Urinary bladder (tissue), 4 donors: ENCODE data around the gene IQSEC1. TPM values are rescaled to one million over a fixed set of nuclear protein-coding genes. Genes with fewer than 3 reads are reported as not detected.

Experiments
- DNase-seq: peaks from one replicate; pipeline ENCODE4 v3.0.0-alpha.2; 2015; ENCODE audit errors: extremely low spot score
- H3K27ac ChIP-seq: one replicate; pipeline ENCODE4 v1.5.1; 2013; ENCODE audit warnings: low read depth, mild to moderate bottlenecking, moderate library complexity
- H3K36me3 ChIP-seq: one replicate; pipeline ENCODE4 v1.6.1; 2013; ENCODE audit warnings: mild to moderate bottlenecking, moderate library complexity; ENCODE audit not compliant: insufficient read depth
- H3K4me1 ChIP-seq: one replicate; pipeline ENCODE4 v1.6.1; 2013; ENCODE audit warnings: mild to moderate bottlenecking, moderate library complexity; ENCODE audit not compliant: insufficient read depth
- H3K4me3 ChIP-seq: one replicate; pipeline ENCODE4 v1.5.1; 2013; ENCODE audit warnings: low read depth, low read length
- WGBS: extraction: QIAGEN DNeasy Blood & Tissue Kit; methylation state at CpG from one replicate; pipeline ENCODE4 v1.1.7; 2013; 5-methylcytosine and 5-hydroxymethylcytosine counted together
- polyA plus RNA-seq: library from polyadenylated mRNA; stranded (reverse); fragments of 200-250 nt; gene quantifications from one replicate; pipeline ENCODE4 v1.2.3, GENCODE V29; 2013
- total RNA-seq: library from RNA; depleted of rRNA; stranded (reverse); fragments of >200 nt; gene quantifications from one replicate; pipeline ENCODE4 v1.2.3, GENCODE V29; 2014
- donor health status: healthy with polysubstance abuse.
- donor health status: healthy.

The IQSEC1 gene
- total and polyA plus RNA-seq, 2 donors, result 24.4 to 27.8 TPM

- Histone ChIP-seq H3K36me3 (peaks cover 3% of the 10 kb centered on the region), H3K27ac (no peak overlapping the region), H3K4me1 (peaks cover 4% of the 10 kb centered on the region), H3K4me3 (no peak overlapping the region)
- no peak for DNase-seq
- 91% methylated on average over 22 of the region's 22 CpGs for WGBS
These were observed 129.9 kb downstream of the IQSEC1 start for GRCh38 chr3:12943124-12944021.

- no peaks in the 10 kb centered on the region for H3K4me1 ChIP-seq
- WGBS, result 96% methylated on average over 26 of the region's 26 CpGs
- H3K4me3 ChIP-seq, result no peak overlapping the region
- peaks cover 3% of the 10 kb centered on the region for H3K36me3 ChIP-seq
- DNase-seq, result no peak
- no peak overlapping the region for H3K27ac ChIP-seq
These were observed 131.7 kb downstream of the IQSEC1 start for GRCh38 chr3:12941495-12942023.

- Histone ChIP-seq H3K4me3 (no peak overlapping the region), H3K36me3 (peaks cover 3% of the 10 kb centered on the region), H3K27ac (no peak overlapping the region), H3K4me1 (no peaks in the 10 kb centered on the region)
- WGBS, result 90% methylated on average over 6 of the region's 6 CpGs
- no peak for DNase-seq
These were observed 132.4 kb downstream of the IQSEC1 start for GRCh38 chr3:12940854-12941253.

GRCh38 chr3:12939137-12939536 lies 134.1 kb downstream of the IQSEC1 start:
- 82% methylated on average over 10 of the region's 10 CpGs for WGBS

GRCh38 chr3:12938258-12938711 lies 134.9 kb downstream of the IQSEC1 start:
- Histone ChIP-seq H3K4me1 (no peaks in the 10 kb centered on the region), H3K4me3 (no peak overlapping the region), H3K27ac (no peak overlapping the region), H3K36me3 (peaks cover 4% of the 10 kb centered on the region)
- peak; percentile 83 for DNase-seq
- 26% methylated on average over 10 of the region's 10 CpGs for WGBS

More at GRCh38 chr3:12939137-12939536, 134.1 kb downstream of the IQSEC1 start:
- DNase-seq, result no peak
- peak overlapping the region; percentile 3 for H3K27ac ChIP-seq
- no peak overlapping the region for H3K4me3 ChIP-seq
- peaks cover 4% of the 10 kb centered on the region for H3K36me3 ChIP-seq
- no peaks in the 10 kb centered on the region for H3K4me1 ChIP-seq

- no peaks in the 10 kb centered on the region for H3K4me1 ChIP-seq
- peaks cover 2% of the 10 kb centered on the region for H3K36me3 ChIP-seq
- H3K4me3 ChIP-seq, result no peak overlapping the region
- no peak overlapping the region for H3K27ac ChIP-seq
- no peak for DNase-seq
- 96% methylated on average over 67 of the region's 67 CpGs for WGBS
These were observed 137.1 kb downstream of the IQSEC1 start for GRCh38 chr3:12935861-12936830.

GRCh38 chr3:12935023-12935860 lies 138.0 kb downstream of the IQSEC1 start:
- Histone ChIP-seq H3K36me3 (peaks cover 2% of the 10 kb centered on the region), H3K4me3 (no peak overlapping the region)
- WGBS, result 89% methylated on average over 37 of the region's 37 CpGs

GRCh38 chr3:12934431-12934830 lies 138.8 kb downstream of the IQSEC1 start:
- Histone ChIP-seq H3K4me1 (no peaks in the 10 kb centered on the region), H3K27ac (no peak overlapping the region), H3K4me3 (no peak overlapping the region), H3K36me3 (peaks cover 2% of the 10 kb centered on the region)
- 31% methylated on average over 8 of the region's 8 CpGs for WGBS
- no peak for DNase-seq

More at GRCh38 chr3:12935023-12935860, 138.0 kb downstream of the IQSEC1 start:
- Histone ChIP-seq H3K27ac (no peak overlapping the region), H3K4me1 (no peaks in the 10 kb centered on the region)
- no peak for DNase-seq

GRCh38 chr3:12933901-12934300 lies 139.3 kb downstream of the IQSEC1 start:
- peaks cover 2% of the 10 kb centered on the region for H3K36me3 ChIP-seq
- no peak overlapping the region for H3K27ac ChIP-seq
- WGBS, result 87% methylated on average over 7 of the region's 7 CpGs
- H3K4me1 ChIP-seq, result no peaks in the 10 kb centered on the region
- H3K4me3 ChIP-seq, result no peak overlapping the region
- no peak for DNase-seq

- H3K36me3 ChIP-seq, result peaks cover 2% of the 10 kb centered on the region
- no peak overlapping the region for H3K27ac ChIP-seq
- 78% methylated on average over 13 of the region's 13 CpGs for WGBS
These were observed 140.5 kb downstream of the IQSEC1 start for GRCh38 chr3:12932754-12933153.

GRCh38 chr3:12932347-12932746 lies 140.9 kb downstream of the IQSEC1 start:
- no peak overlapping the region for H3K4me3 ChIP-seq
- peaks cover 2% of the 10 kb centered on the region for H3K36me3 ChIP-seq
- WGBS, result 86% methylated on average over 10 of the region's 10 CpGs
- no peak overlapping the region for H3K27ac ChIP-seq
- H3K4me1 ChIP-seq, result no peaks in the 10 kb centered on the region
- DNase-seq, result no peak

More at GRCh38 chr3:12932754-12933153, 140.5 kb downstream of the IQSEC1 start:
- H3K4me1 ChIP-seq, result no peaks in the 10 kb centered on the region
- H3K4me3 ChIP-seq, result no peak overlapping the region
- DNase-seq, result no peak

GRCh38 chr3:12931273-12931905 lies 141.8 kb downstream of the IQSEC1 start:
- H3K27ac ChIP-seq, result no peak overlapping the region
- no peaks in the 10 kb centered on the region for H3K4me1 ChIP-seq
- DNase-seq, result no peak
- no peak overlapping the region for H3K4me3 ChIP-seq
- WGBS, result 85% methylated on average over 14 of the region's 14 CpGs
- peaks cover 2% of the 10 kb centered on the region for H3K36me3 ChIP-seq
